Measurements from ENCODE around the gene LRRC7. TPM values are rescaled to one million over a fixed set of nuclear protein-coding genes. Genes with fewer than 3 reads are reported as not detected.

LRRC7 gene
- polyA plus RNA-seq, 1 donor from 2014 or later: 141 TPM

DNA sequence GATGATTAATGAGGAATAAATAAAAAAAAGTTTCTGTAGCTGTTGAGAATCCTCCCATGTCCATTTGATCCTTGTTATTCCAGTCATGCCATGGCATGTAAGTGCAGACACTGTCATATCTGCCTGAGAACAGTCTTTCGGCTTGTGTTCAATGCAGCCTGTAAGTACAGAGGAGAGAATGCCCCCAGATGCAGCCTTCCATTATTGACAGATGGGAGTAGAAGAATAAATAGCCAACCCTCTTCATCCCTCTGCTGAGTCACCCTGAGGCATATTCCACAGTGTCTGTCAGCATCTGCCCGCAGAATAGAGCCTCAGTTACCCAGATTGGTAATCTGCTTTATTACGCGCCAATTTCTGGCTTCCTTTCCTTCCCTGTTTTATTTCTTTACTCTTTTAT, 139.4 kb downstream of the LRRC7 start:
- TF ChIP-seq TAF1 (IDR thresholded peaks at IDR 0.05; ENCODE audit: low read depth): no peak
- TF ChIP-seq, protein P1, sequence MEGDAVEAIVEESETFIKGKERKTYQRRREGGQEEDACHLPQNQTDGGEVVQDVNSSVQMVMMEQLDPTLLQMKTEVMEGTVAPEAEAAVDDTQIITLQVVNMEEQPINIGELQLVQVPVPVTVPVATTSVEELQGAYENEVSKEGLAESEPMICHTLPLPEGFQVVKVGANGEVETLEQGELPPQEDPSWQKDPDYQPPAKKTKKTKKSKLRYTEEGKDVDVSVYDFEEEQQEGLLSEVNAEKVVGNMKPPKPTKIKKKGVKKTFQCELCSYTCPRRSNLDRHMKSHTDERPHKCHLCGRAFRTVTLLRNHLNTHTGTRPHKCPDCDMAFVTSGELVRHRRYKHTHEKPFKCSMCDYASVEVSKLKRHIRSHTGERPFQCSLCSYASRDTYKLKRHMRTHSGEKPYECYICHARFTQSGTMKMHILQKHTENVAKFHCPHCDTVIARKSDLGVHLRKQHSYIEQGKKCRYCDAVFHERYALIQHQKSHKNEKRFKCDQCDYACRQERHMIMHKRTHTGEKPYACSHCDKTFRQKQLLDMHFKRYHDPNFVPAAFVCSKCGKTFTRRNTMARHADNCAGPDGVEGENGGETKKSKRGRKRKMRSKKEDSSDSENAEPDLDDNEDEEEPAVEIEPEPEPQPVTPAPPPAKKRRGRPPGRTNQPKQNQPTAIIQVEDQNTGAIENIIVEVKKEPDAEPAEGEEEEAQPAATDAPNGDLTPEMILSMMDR (IDR thresholded peaks at IDR 0.05; ENCODE audit: poor library complexity, severe bottlenecking): no peak
- TF ChIP-seq POLR2AphosphoS5 (IDR thresholded peaks at IDR 0.05): no peak
- no peak for TF ChIP-seq EP300 (conservative IDR thresholded peaks at IDR 0.05; ENCODE audit: poor library complexity, severe bottlenecking)
- TF ChIP-seq MXI1 (conservative IDR thresholded peaks at IDR 0.05; ENCODE audit: poor library complexity, severe bottlenecking): no peak
- TF ChIP-seq, protein P2, sequence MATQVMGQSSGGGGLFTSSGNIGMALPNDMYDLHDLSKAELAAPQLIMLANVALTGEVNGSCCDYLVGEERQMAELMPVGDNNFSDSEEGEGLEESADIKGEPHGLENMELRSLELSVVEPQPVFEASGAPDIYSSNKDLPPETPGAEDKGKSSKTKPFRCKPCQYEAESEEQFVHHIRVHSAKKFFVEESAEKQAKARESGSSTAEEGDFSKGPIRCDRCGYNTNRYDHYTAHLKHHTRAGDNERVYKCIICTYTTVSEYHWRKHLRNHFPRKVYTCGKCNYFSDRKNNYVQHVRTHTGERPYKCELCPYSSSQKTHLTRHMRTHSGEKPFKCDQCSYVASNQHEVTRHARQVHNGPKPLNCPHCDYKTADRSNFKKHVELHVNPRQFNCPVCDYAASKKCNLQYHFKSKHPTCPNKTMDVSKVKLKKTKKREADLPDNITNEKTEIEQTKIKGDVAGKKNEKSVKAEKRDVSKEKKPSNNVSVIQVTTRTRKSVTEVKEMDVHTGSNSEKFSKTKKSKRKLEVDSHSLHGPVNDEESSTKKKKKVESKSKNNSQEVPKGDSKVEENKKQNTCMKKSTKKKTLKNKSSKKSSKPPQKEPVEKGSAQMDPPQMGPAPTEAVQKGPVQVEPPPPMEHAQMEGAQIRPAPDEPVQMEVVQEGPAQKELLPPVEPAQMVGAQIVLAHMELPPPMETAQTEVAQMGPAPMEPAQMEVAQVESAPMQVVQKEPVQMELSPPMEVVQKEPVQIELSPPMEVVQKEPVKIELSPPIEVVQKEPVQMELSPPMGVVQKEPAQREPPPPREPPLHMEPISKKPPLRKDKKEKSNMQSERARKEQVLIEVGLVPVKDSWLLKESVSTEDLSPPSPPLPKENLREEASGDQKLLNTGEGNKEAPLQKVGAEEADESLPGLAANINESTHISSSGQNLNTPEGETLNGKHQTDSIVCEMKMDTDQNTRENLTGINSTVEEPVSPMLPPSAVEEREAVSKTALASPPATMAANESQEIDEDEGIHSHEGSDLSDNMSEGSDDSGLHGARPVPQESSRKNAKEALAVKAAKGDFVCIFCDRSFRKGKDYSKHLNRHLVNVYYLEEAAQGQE (IDR thresholded peaks at IDR 0.05; ENCODE audit: borderline replicate concordance): no peak
- no peak for TF ChIP-seq RAD21 (conservative IDR thresholded peaks at IDR 0.05)
- TF ChIP-seq EZH2 (IDR thresholded peaks at IDR 0.05; ENCODE audit: borderline replicate concordance, insufficient read depth, low read length, poor library complexity, severe bottlenecking): no peak
- no peak for TF ChIP-seq SMC3 (conservative IDR thresholded peaks at IDR 0.05; ENCODE audit: poor library complexity)
- no peaks in the 10 kb centered on the region for H3K9me2 ChIP-seq (ENCODE audit: insufficient read depth, low read length)
- no peaks in the 10 kb centered on the region for H3K36me3 ChIP-seq (ENCODE audit: insufficient read depth, low read length)
- H3K27ac ChIP-seq (ENCODE audit: low read length): no peak overlapping the region
- no peak overlapping the region for H3K9ac ChIP-seq (ENCODE audit: low read length)
- no peak overlapping the region for H2AFZ ChIP-seq (ENCODE audit: low read depth, low read length)
- H3K4me3 ChIP-seq (ENCODE audit: low read length): no peak overlapping the region
- H3K27me3 ChIP-seq (ENCODE audit: insufficient read depth, low read depth, low read length): no peaks in the 10 kb centered on the region
- no peaks in the 10 kb centered on the region for H3K9me3 ChIP-seq (ENCODE audit: low read length)
- no peaks in the 10 kb centered on the region for H4K20me1 ChIP-seq (ENCODE audit: insufficient read depth)
- no peak overlapping the region for H3K4me2 ChIP-seq (ENCODE audit: low read length)
- H3F3A ChIP-seq (ENCODE audit: insufficient read depth, low read length, poor library complexity, severe bottlenecking): no peaks in the 10 kb centered on the region
- no peaks in the 10 kb centered on the region for H3K79me2 ChIP-seq (replicated peaks; ENCODE audit: insufficient read depth, low read length)

DNA sequence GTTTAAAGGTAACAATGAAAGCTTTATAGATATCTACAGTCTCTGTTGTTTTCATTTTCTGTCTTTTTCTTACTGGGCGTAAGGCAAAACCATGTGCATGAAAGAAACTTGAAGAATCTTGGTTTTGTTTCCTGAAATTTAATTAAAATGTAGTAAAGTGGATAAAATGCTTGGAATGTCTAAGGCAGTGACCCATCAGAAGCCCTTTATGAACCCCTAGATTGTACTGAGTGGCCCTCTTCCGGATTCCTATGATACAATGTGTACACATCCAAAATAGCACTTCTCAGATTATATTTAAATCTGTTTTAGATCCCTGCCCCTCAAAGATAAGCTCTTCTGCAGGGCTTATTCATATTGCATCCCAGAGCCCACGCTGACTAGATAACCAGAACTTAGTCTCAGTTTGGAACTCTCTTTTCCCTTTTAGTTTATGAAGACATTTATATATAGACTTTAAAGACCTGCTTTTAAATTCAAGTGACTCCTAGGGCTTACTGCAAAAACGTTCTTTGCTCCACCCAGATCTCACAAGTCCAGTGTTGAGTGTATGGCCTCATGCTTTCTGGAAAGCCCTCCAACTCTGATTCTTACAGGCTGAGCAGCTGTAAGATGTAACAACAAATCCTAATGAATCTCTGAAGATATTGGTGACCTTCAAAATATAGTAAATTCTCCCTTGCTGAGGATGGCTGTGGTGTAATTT, 142.9 kb downstream of the LRRC7 start:
- Histone ChIP-seq H3K27me3 (ENCODE audit: insufficient read depth, low read depth, low read length) (no peaks in the 10 kb centered on the region), H3K4me2 (ENCODE audit: low read length) (no peak overlapping the region), H3K79me2 (replicated peaks; ENCODE audit: insufficient read depth, low read length) (no peaks in the 10 kb centered on the region), H2AFZ (ENCODE audit: low read depth, low read length) (no peak overlapping the region), H4K20me1 (ENCODE audit: insufficient read depth) (no peaks in the 10 kb centered on the region), H3K27ac (ENCODE audit: low read length) (no peak overlapping the region), H3F3A (ENCODE audit: insufficient read depth, low read length, poor library complexity, severe bottlenecking) (no peaks in the 10 kb centered on the region), H3K36me3 (ENCODE audit: insufficient read depth, low read length) (no peaks in the 10 kb centered on the region), H3K9ac (ENCODE audit: low read length) (no peak overlapping the region), H3K9me2 (ENCODE audit: insufficient read depth, low read length) (no peaks in the 10 kb centered on the region), H3K9me3 (ENCODE audit: low read length) (no peaks in the 10 kb centered on the region), H3K4me3 (ENCODE audit: low read length) (no peak overlapping the region)
- TF ChIP-seq RAD21 (conservative IDR thresholded peaks at IDR 0.05) (no peak), EP300 (conservative IDR thresholded peaks at IDR 0.05; ENCODE audit: poor library complexity, severe bottlenecking) (no peak), EZH2 (IDR thresholded peaks at IDR 0.05; ENCODE audit: borderline replicate concordance, insufficient read depth, low read length, poor library complexity, severe bottlenecking) (no peak), POLR2AphosphoS5 (IDR thresholded peaks at IDR 0.05) (no peak), TAF1 (IDR thresholded peaks at IDR 0.05; ENCODE audit: low read depth) (no peak), SMC3 (conservative IDR thresholded peaks at IDR 0.05; ENCODE audit: poor library complexity) (no peak), MXI1 (conservative IDR thresholded peaks at IDR 0.05; ENCODE audit: poor library complexity, severe bottlenecking) (no peak)
- TF ChIP-seq, protein P1 (IDR thresholded peaks at IDR 0.05; ENCODE audit: poor library complexity, severe bottlenecking): no peak
- TF ChIP-seq, protein P2 (IDR thresholded peaks at IDR 0.05; ENCODE audit: borderline replicate concordance): no peak

Measured in neural cell (in vitro differentiated cells).